Brain microvascular endothelial cell (primary cell): Measurements from ENCODE around the gene GZF1.

ENCODE experiments used
- DNase-seq: peaks from one replicate; pipeline ENCODE4 v3.0.0-alpha.2; 2020
- H3K27ac ChIP-seq: fragments of 250-450 bp; sonication (Bioruptor Pico); 2 replicates; pipeline ENCODE4 v1.5.1; 2020; ENCODE audit warnings: mild to moderate bottlenecking, moderate library complexity
- H3K27me3 ChIP-seq: fragments of 250-450 bp; sonication (Bioruptor Pico); replicated peaks from 2 replicates; pipeline ENCODE4 v1.5.1; 2020; ENCODE audit warnings: mild to moderate bottlenecking
- H3K36me3 ChIP-seq: fragments of 250-450 bp; sonication (Bioruptor Pico); replicated peaks from 2 replicates; pipeline ENCODE4 v1.5.1; 2020; ENCODE audit warnings: mild to moderate bottlenecking
- H3K4me3 ChIP-seq: 2 replicates; pipeline ENCODE4 v1.5.1; 2011; ENCODE audit warnings: low read depth, mild to moderate bottlenecking, control low read depth, low read length, moderate library complexity
- in situ Hi-C: cut with HindIII; loops from 2 replicates; pipeline ENCODE4 v1.10.0; 2017; ENCODE audit warnings: low sequenced_read_pairs, low pct_ligation_motif_present
- TF ChIP-seq, protein P1 (sequence below): IDR thresholded peaks from 2 replicates; pipeline ENCODE4 v1.5.1; 2011; ENCODE audit warnings: low read depth, mild to moderate bottlenecking, moderate library complexity, low read length, control low read depth, inconsistent platforms; ENCODE audit errors: missing control alignments

The GZF1 gene

DNA sequence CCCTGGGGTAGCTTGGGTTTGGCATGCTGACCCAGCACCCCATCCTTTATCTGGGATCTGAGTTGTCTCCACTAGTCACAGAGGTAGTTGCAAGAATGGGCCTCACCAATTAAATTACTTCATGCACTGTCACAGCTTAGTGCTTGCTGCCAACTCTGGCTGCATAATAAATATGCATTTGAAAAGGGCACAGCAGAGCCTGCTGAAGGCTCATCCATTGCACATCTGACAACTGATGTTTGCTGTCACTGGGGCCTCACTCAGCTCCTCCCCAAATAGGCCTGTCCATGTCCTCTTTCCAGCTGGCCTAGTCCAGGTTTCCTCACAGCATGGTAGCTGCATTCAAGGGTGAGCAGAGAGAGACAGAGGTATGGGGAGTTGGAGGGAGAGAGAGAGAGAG is 24.7 kb upstream of the GZF1 start:
- Histone ChIP-seq H3K36me3 (no peaks in the 10 kb centered on the region), H3K27ac (no peak overlapping the region), H3K4me3 (no peak overlapping the region), H3K27me3 (no peaks in the 10 kb centered on the region)
- TF ChIP-seq, protein P1, sequence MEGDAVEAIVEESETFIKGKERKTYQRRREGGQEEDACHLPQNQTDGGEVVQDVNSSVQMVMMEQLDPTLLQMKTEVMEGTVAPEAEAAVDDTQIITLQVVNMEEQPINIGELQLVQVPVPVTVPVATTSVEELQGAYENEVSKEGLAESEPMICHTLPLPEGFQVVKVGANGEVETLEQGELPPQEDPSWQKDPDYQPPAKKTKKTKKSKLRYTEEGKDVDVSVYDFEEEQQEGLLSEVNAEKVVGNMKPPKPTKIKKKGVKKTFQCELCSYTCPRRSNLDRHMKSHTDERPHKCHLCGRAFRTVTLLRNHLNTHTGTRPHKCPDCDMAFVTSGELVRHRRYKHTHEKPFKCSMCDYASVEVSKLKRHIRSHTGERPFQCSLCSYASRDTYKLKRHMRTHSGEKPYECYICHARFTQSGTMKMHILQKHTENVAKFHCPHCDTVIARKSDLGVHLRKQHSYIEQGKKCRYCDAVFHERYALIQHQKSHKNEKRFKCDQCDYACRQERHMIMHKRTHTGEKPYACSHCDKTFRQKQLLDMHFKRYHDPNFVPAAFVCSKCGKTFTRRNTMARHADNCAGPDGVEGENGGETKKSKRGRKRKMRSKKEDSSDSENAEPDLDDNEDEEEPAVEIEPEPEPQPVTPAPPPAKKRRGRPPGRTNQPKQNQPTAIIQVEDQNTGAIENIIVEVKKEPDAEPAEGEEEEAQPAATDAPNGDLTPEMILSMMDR, result no peak
- DNase-seq, result no peak
- in situ Hi-C loops, result loop anchor here (25.0 kb wide), 1 partner anchor 650 kb away; no protein-coding TSS in a partner anchor

DNA sequence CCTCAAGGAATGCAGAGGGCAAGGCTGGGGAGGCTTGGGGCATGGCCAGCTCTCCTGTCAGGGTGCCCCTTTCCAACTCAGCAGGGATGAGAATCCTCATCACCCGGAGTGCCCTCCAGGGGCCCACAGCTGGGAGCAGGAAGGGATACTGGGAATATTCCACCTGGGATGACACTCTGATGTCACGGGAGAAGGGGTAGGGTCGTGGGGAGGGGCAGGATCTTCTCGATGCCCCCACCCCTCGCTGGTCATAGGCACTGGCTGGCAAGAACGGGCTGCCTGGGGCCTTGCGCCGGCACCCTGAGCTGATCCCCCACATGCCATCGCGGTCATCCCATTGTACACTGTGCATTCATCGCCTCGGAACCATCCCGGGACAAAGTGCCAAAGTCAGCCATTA is 22.0 kb upstream of the GZF1 start:
- in situ Hi-C loops, result loop anchor here (25.0 kb wide), 1 partner anchor 653 kb away; no protein-coding TSS in a partner anchor
- TF ChIP-seq, protein P1, result no peak
- no peak overlapping the region for H3K27ac ChIP-seq

DNA sequence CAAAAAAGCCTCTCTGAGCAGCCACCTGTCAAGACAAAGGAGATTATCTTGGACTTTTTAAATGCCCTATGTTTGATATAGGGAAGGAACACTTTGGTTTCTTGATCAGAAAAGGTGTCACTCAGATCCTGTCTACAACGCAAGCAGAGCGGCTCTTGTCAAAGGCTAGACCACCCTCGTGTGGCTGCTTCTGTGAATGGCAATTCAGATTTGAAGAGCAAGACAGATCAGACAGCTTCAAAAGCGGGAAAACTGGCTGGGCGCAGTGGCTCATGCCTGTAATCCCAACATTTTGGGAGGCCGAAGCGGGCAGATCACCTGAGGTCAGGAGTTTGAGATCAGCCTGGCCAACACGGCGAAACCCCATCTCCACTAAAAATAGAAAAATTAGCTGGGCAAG is 21.5 kb upstream of the GZF1 start:
- in situ Hi-C loops, result loop anchor here (25.0 kb wide), 1 partner anchor 653 kb away; no protein-coding TSS in a partner anchor

More for the DNA sequence above, 22.0 kb upstream of the GZF1 start:
- H3K36me3 ChIP-seq, result no peaks in the 10 kb centered on the region
- no peak overlapping the region for H3K4me3 ChIP-seq
- no peak for DNase-seq
- H3K27me3 ChIP-seq, result no peaks in the 10 kb centered on the region

DNA sequence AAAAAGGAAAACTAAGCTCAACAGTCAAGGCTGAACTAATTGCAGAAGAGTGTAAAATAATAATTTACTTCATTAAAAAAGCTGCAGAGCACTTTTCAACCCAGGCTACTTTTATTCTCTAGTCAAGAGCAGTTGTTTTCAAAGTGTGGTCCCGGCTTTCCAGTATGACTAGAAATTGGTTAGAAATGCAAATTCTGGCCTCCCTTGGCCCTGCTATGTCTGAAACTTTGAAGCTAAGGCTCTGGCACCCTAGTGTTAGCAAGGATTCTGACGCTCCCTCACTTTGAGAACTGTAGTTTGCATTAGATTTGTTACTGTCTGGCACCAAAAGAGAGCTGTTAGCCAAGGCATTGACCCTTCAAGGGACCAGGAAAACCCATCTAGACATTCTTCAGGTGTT is 20.9 kb upstream of the GZF1 start:
- H3K4me3 ChIP-seq, result no peak overlapping the region
- no peaks in the 10 kb centered on the region for H3K36me3 ChIP-seq
- TF ChIP-seq, protein P1, result no peak
- no peaks in the 10 kb centered on the region for H3K27me3 ChIP-seq
- no peak overlapping the region for H3K27ac ChIP-seq
- in situ Hi-C loops, result loop anchor here (25.0 kb wide), 1 partner anchor 654 kb away; no protein-coding TSS in a partner anchor
- no peak for DNase-seq

More for the DNA sequence above, 21.5 kb upstream of the GZF1 start:
- H3K27me3 ChIP-seq, result no peaks in the 10 kb centered on the region
- H3K4me3 ChIP-seq, result no peak overlapping the region
- TF ChIP-seq, protein P1, result peak; percentile 87
- H3K27ac ChIP-seq, result no peak overlapping the region
- DNase-seq, result peak; percentile 73
- H3K36me3 ChIP-seq, result no peaks in the 10 kb centered on the region

DNA sequence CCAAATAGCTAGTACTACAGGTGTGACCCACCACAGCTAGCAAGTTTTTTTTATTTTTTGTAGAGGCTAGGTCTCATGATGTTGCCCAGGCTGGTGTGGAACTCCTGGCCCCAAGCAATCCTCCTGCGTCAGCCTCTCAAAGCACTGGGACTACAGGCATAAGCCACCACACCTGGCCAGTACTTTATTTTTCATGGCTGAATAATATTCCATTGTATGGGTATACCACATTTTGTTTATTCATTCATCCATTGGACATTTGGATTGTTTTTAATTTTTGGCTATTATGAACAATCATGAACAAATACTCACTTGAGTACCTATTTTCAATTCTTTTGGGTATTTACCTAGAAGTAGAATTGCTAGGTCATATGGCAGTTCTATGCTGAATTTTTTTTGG is 18.4 kb upstream of the GZF1 start:
- TF ChIP-seq, protein P1, result no peak
- H3K4me3 ChIP-seq, result no peak overlapping the region
- H3K27me3 ChIP-seq, result no peaks in the 10 kb centered on the region
- H3K27ac ChIP-seq, result no peak overlapping the region
- H3K36me3 ChIP-seq, result no peaks in the 10 kb centered on the region
- no peak for DNase-seq
- in situ Hi-C loops, result loop anchor here (25.0 kb wide), 1 partner anchor 656 kb away; no protein-coding TSS in a partner anchor

DNA sequence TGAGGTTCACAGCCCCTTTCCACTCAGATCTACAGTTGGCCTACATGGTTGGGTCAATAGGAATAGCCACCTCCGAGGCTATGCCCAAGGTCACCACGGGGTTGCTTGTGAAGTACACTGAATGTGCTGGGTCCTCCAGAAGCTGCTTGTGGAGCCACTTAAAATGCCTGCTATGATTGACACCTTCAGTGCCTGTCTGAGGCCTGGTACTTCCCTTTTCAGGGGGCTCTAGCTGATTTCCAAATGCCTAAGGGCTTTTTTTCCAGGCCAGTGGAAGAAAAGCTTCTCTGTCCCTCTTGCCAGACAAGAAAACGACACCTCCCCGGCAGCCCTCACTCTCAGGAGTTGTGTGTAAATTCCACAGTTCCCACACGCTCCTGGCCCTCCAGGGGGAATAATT is 17.6 kb upstream of the GZF1 start:
- H3K27ac ChIP-seq, result no peak overlapping the region
- no peaks in the 10 kb centered on the region for H3K27me3 ChIP-seq
- no peak overlapping the region for H3K4me3 ChIP-seq
- H3K36me3 ChIP-seq, result no peaks in the 10 kb centered on the region
- in situ Hi-C loops, result loop anchor here (25.0 kb wide), 1 partner anchor 657 kb away; no protein-coding TSS in a partner anchor
- no peak for DNase-seq
- TF ChIP-seq, protein P1, result no peak
